Mesothelial cell of epicardium (in vitro differentiated cells): Measurements from ENCODE around the gene OR7C1. TPM values are rescaled to one million over a fixed set of nuclear protein-coding genes. Genes with fewer than 3 reads are reported as not detected.

Source experiments
- DNase-seq, 2 experiments: peaks; one replicate each; pipeline ENCODE4 v3.0.0; 2021; ENCODE audit warnings: low spot score in 2 of 2; ENCODE audit not compliant: unreplicated experiment in 2 of 2
- H3K27ac Mint-ChIP-seq: 2 replicates; pipeline ENCODE4 v1.8.0; 2021; ENCODE audit warnings: mixed read lengths
- H3K27me3 Mint-ChIP-seq: 2 replicates; pipeline ENCODE4 v1.8.0; 2021; ENCODE audit warnings: low read depth, mixed read lengths
- H3K36me3 Mint-ChIP-seq: 2 replicates; pipeline ENCODE4 v1.8.0; 2021; ENCODE audit warnings: mixed read lengths
- H3K4me1 Mint-ChIP-seq: 2 replicates; pipeline ENCODE4 v1.8.0; 2021; ENCODE audit warnings: mixed read lengths
- H3K4me3 Mint-ChIP-seq: 2 replicates; pipeline ENCODE4 v1.8.0; 2021; ENCODE audit warnings: mild to moderate bottlenecking, moderate library complexity, mixed read lengths
- H3K9me3 Mint-ChIP-seq: 2 replicates; pipeline ENCODE4 v1.8.0; 2021; ENCODE audit warnings: mixed read lengths
- total RNA-seq: library from RNA; stranded (reverse); gene quantifications from 3 replicates; pipeline ENCODE4 v1.2.1, GENCODE V29; 2021
- TF ChIP-seq, protein P1 (sequence below): fragments of 200-600 bp; sonication (generic); IDR thresholded peaks from one replicate; pipeline ENCODE4 v1.5.0; 2021; ENCODE audit warnings: antibody characterized with exemption; ENCODE audit not compliant: unreplicated experiment

OR7C1 gene
- total RNA-seq, 1 donor from 2014 or later, result not detected

GRCh38 chr19:14821937-14822336 lies 13.0 kb downstream of the OR7C1 start:
- TF ChIP-seq, protein P1, sequence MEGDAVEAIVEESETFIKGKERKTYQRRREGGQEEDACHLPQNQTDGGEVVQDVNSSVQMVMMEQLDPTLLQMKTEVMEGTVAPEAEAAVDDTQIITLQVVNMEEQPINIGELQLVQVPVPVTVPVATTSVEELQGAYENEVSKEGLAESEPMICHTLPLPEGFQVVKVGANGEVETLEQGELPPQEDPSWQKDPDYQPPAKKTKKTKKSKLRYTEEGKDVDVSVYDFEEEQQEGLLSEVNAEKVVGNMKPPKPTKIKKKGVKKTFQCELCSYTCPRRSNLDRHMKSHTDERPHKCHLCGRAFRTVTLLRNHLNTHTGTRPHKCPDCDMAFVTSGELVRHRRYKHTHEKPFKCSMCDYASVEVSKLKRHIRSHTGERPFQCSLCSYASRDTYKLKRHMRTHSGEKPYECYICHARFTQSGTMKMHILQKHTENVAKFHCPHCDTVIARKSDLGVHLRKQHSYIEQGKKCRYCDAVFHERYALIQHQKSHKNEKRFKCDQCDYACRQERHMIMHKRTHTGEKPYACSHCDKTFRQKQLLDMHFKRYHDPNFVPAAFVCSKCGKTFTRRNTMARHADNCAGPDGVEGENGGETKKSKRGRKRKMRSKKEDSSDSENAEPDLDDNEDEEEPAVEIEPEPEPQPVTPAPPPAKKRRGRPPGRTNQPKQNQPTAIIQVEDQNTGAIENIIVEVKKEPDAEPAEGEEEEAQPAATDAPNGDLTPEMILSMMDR, result no peak
- H3K36me3 Mint-ChIP-seq, result no peaks in the 10 kb centered on the region
- no peak overlapping the region for H3K27ac Mint-ChIP-seq
- H3K4me1 Mint-ChIP-seq, result no peaks in the 10 kb centered on the region
- DNase-seq, result no peak
- H3K27me3 Mint-ChIP-seq, result no peaks in the 10 kb centered on the region
- H3K9me3 Mint-ChIP-seq, result peaks cover 72% of the 10 kb centered on the region
- no peak overlapping the region for H3K4me3 Mint-ChIP-seq

GRCh38 chr19:14818588-14818987 lies 16.4 kb downstream of the OR7C1 start:
- Mint-ChIP-seq H3K4me1 (no peaks in the 10 kb centered on the region), H3K4me3 (no peak overlapping the region), H3K9me3 (peaks cover 62% of the 10 kb centered on the region), H3K27me3 (no peaks in the 10 kb centered on the region), H3K36me3 (no peaks in the 10 kb centered on the region), H3K27ac (no peak overlapping the region)
- DNase-seq, result no peak
- TF ChIP-seq, protein P1, result no peak

- Mint-ChIP-seq H3K4me3 (no peak overlapping the region), H3K27me3 (no peaks in the 10 kb centered on the region), H3K36me3 (no peaks in the 10 kb centered on the region), H3K27ac (no peak overlapping the region), H3K9me3 (peaks cover 63% of the 10 kb centered on the region), H3K4me1 (no peaks in the 10 kb centered on the region)
- DNase-seq, result no peak
- TF ChIP-seq, protein P1, result no peak
Measured at GRCh38 chr19:14817052-14817451, 17.9 kb downstream of the OR7C1 start.

GRCh38 chr19:14814982-14815652 lies 19.9 kb downstream of the OR7C1 start:
- no peak overlapping the region for H3K27ac Mint-ChIP-seq

GRCh38 chr19:14809272-14810057 lies 25.5 kb downstream of the OR7C1 start:
- no peaks in the 10 kb centered on the region for H3K27me3 Mint-ChIP-seq
- H3K4me3 Mint-ChIP-seq, result no peak overlapping the region
- DNase-seq, result no peak
- no peaks in the 10 kb centered on the region for H3K36me3 Mint-ChIP-seq
- TF ChIP-seq, protein P1, result no peak
- H3K9me3 Mint-ChIP-seq, result peaks cover 58% of the 10 kb centered on the region
- no peaks in the 10 kb centered on the region for H3K4me1 Mint-ChIP-seq
- no peak overlapping the region for H3K27ac Mint-ChIP-seq

More at GRCh38 chr19:14814982-14815652, 19.9 kb downstream of the OR7C1 start:
- TF ChIP-seq, protein P1, result no peak
- Mint-ChIP-seq H3K27me3 (no peaks in the 10 kb centered on the region), H3K36me3 (no peaks in the 10 kb centered on the region), H3K4me3 (no peak overlapping the region), H3K4me1 (no peaks in the 10 kb centered on the region), H3K9me3 (peaks cover 60% of the 10 kb centered on the region)
- no peak for DNase-seq
